Endothelial cell of umbilical vein (primary cell): ENCODE results near the gene PHB1.

Source experiments
- CTCF ChIP-seq, 2 donors: IDR thresholded peaks; 1 replicate in 1 of 2; 2 replicates in 1 of 2; pipeline ENCODE4 v1.5.1; 2011; ENCODE audit warnings: low read length in 2 of 2, mild to moderate bottlenecking in 2 of 2, moderate library complexity in 2 of 2, control low read depth in 1 of 2, inconsistent platforms in 1 of 2, low read depth in 1 of 2; ENCODE audit not compliant: insufficient read depth in 1 of 2; ENCODE audit errors: extremely low read depth in 1 of 2
- EZH2 ChIP-seq: IDR thresholded peaks from 2 replicates; pipeline ENCODE4 v1.6.1; 2012; ENCODE audit warnings: borderline replicate concordance, low read depth, mild to moderate bottlenecking, moderate library complexity, low read length, inconsistent platforms; ENCODE audit not compliant: severe bottlenecking
- FOS ChIP-seq: IDR thresholded peaks from 2 replicates; pipeline ENCODE4 v1.6.1; 2011; ENCODE audit warnings: mild to moderate bottlenecking, low read length, moderate library complexity, borderline replicate concordance; ENCODE audit not compliant: insufficient read depth
- GATA2 ChIP-seq: IDR thresholded peaks from 2 replicates; pipeline ENCODE4 v1.7.0; 2011; ENCODE audit warnings: low read depth, mild to moderate bottlenecking, moderate library complexity, mixed read lengths, low read length; ENCODE audit not compliant: insufficient read length, insufficient read depth
- JUN ChIP-seq: IDR thresholded peaks from 2 replicates; pipeline ENCODE4 v1.6.1; 2011; ENCODE audit warnings: borderline replicate concordance, low read depth; ENCODE audit not compliant: insufficient read length, insufficient read depth
- MAX ChIP-seq: IDR thresholded peaks from 2 replicates; pipeline ENCODE4 v1.6.1; 2011; ENCODE audit not compliant: insufficient read depth, insufficient read length
- MYC ChIP-seq: IDR thresholded peaks from one replicate; pipeline ENCODE4 v1.6.1; 2011; ENCODE audit warnings: mild to moderate bottlenecking, low read depth, low read length
- POLR2A ChIP-seq: IDR thresholded peaks from 2 replicates; pipeline ENCODE4 v1.6.1; 2012; ENCODE audit warnings: low read depth, mild to moderate bottlenecking, control low read depth, low read length
- POLR2AphosphoS5 ChIP-seq: IDR thresholded peaks from 2 replicates; pipeline ENCODE4 v1.6.1; 2012; ENCODE audit warnings: low read depth, mild to moderate bottlenecking, control low read depth, low read length, moderate library complexity; ENCODE audit not compliant: insufficient read depth

GRCh38 chr17:49440581-49440980, 25.9 kb upstream of the PHB1 start:
- TF ChIP-seq POLR2A = no peak
- no peak for TF ChIP-seq EZH2
- TF ChIP-seq POLR2AphosphoS5 = no peak
- TF ChIP-seq CTCF (IDR thresholded peaks at IDR 0.05; ENCODE audit: extremely low read depth in 1 of 2, insufficient read depth in 1 of 2, low read depth in 1 of 2, low read length in 2 of 2) = no peak
- no peak for TF ChIP-seq MYC
- TF ChIP-seq MAX = no peak
- TF ChIP-seq FOS = no peak
- TF ChIP-seq JUN = no peak
- no peak for TF ChIP-seq GATA2
